ENCODE results near the gene CLDN7. TPM values are rescaled to one million over a fixed set of nuclear protein-coding genes. Genes with fewer than 3 reads are reported as not detected.

CLDN7 gene
- total and polyA plus RNA-seq, 10 donors, result 0.74 to 6.6 (median 2.7) TPM

DNA sequence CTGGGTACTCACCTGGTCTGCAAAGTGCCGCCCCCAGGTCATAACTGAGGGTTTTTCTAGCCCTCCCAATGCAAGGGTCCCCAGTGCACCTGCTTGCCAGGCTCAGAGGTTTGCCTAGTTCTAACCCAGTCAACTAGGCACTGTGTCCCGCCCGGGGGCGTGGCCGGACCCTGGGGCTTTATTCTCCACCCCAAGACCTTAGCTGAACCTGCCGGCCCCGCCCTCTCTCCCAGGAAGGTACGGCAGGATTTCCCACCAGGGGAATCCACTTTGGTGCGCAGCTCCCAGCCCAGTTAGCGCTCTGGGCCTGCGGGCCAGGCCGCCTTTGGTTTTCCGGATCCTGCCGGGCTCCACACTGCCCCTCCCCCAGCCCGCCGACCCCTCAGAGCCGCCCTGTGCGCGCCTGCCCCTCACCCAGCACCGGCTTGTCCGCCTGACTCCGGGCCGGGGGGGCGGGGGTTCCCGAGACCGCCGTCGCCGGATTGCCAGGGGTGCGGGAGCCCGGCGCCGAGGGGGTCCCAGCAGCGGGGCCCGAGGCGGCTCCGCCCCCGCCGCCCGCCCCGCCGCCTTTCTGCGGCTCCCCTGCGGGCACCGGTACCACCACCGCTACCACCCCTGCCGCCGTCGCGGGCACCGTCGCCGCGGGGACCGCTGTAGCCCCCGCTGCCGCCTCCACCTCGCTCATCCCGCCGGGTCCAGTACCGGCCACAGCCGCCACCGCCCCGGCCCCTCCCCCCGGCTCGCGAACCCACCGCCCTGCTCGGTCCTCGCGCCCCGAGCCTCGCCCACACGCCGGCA is 31.7 kb upstream of the CLDN7 start:
- TF ChIP-seq, protein P1, sequence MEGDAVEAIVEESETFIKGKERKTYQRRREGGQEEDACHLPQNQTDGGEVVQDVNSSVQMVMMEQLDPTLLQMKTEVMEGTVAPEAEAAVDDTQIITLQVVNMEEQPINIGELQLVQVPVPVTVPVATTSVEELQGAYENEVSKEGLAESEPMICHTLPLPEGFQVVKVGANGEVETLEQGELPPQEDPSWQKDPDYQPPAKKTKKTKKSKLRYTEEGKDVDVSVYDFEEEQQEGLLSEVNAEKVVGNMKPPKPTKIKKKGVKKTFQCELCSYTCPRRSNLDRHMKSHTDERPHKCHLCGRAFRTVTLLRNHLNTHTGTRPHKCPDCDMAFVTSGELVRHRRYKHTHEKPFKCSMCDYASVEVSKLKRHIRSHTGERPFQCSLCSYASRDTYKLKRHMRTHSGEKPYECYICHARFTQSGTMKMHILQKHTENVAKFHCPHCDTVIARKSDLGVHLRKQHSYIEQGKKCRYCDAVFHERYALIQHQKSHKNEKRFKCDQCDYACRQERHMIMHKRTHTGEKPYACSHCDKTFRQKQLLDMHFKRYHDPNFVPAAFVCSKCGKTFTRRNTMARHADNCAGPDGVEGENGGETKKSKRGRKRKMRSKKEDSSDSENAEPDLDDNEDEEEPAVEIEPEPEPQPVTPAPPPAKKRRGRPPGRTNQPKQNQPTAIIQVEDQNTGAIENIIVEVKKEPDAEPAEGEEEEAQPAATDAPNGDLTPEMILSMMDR (IDR thresholded peaks at IDR 0.05 in 8 of 11, conservative IDR thresholded peaks at IDR 0.05 in 3 of 11), result no peak
- no peak for TF ChIP-seq POLR2A (IDR thresholded peaks at IDR 0.05)
- TF ChIP-seq POLR2AphosphoS5 (IDR thresholded peaks at IDR 0.05), result no peak

DNA sequence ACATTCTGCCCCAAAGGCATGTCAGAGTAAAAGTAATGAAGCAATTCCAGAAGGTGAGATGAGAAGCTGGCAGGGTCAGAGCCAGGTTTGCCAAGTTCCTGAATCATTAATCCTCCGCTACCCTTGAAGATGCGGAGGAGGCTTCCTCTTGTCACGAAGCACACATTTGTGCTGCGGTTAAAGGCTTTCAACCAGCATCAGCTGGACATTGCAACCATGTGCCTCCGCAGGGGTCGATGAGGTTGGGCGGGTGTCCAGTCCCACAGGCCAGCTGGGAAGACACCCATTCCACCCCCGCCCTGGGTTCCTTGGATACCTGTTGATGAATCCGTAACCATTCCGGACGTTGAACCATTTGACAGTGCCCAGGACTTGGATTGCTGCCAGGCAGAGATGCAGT is 30.9 kb upstream of the CLDN7 start:
- TF ChIP-seq, protein P1 (IDR thresholded peaks at IDR 0.05 in 8 of 11, conservative IDR thresholded peaks at IDR 0.05 in 3 of 11), result no peak
- TF ChIP-seq POLR2AphosphoS5 (IDR thresholded peaks at IDR 0.05) (no peak), POLR2A (IDR thresholded peaks at IDR 0.05) (no peak)
- intact Hi-C loops (cut with DNase I; ENCODE audit: low total_unique reads), result loop anchor here (10.0 kb wide), 1 partner anchor 52 kb away; no protein-coding TSS in a partner anchor

More for the DNA sequence above, 31.7 kb upstream of the CLDN7 start:
- H3K9me3 ChIP-seq, result no peaks in the 10 kb centered on the region
- intact Hi-C loops (cut with DNase I; ENCODE audit: low total_unique reads), result loop anchor here (10.0 kb wide), 1 partner anchor 51 kb away; no protein-coding TSS in a partner anchor
- H3K27ac ChIP-seq, result no peak overlapping the region
- DNase-seq, result no peak
- H3K4me1 ChIP-seq, result peaks cover 17 to 40% (median 33%) of the 10 kb centered on the region in 6 donors
- peak overlapping the region in 7 of 8 donors; percentile 20 to 68 (median 38) for H3K4me3 ChIP-seq
- WGBS, 5 donors, result 4 to 10% (median 5%) methylated on average over 25 to 75 of the region's 75 CpGs
- no peaks in the 10 kb centered on the region for H3K36me3 ChIP-seq
- H3K27me3 ChIP-seq (replicated peaks in 1 of 7), result peaks cover 0 to 84% (median 38%) of the 10 kb centered on the region in 7 donors

GRCh38 chr17:7292729-7293128 is 30.5 kb upstream of the CLDN7 start:
- Histone ChIP-seq H3K27me3 (replicated peaks in 1 of 7) (peaks cover 0 to 93% (median 38%) of the 10 kb centered on the region in 7 donors), H3K4me3 (no peak overlapping the region), H3K9me3 (no peaks in the 10 kb centered on the region), H3K36me3 (no peaks in the 10 kb centered on the region), H3K4me1 (peaks cover 17 to 40% (median 33%) of the 10 kb centered on the region in 6 donors), H3K27ac (no peak overlapping the region)
- 35 to 42% (median 40%) methylated on average over 5 to 6 of the region's 6 CpGs for WGBS, 5 donors
- no peak for DNase-seq
- TF ChIP-seq, protein P1 (IDR thresholded peaks at IDR 0.05 in 8 of 11, conservative IDR thresholded peaks at IDR 0.05 in 3 of 11), result no peak
- TF ChIP-seq POLR2AphosphoS5 (IDR thresholded peaks at IDR 0.05) (no peak), POLR2A (IDR thresholded peaks at IDR 0.05) (no peak)
- intact Hi-C loops (cut with DNase I; ENCODE audit: low total_unique reads), result loop anchor here (10.0 kb wide), 1 partner anchor 52 kb away; no protein-coding TSS in a partner anchor

More for the DNA sequence above, 30.9 kb upstream of the CLDN7 start:
- H3K9me3 ChIP-seq, result no peaks in the 10 kb centered on the region
- H3K4me3 ChIP-seq, result no peak overlapping the region
- no peaks in the 10 kb centered on the region for H3K36me3 ChIP-seq
- WGBS, 5 donors, result 68 to 86% (median 85%) methylated on average over 9 to 11 of the region's 11 CpGs
- no peak overlapping the region for H3K27ac ChIP-seq
- DNase-seq, result no peak
- H3K4me1 ChIP-seq, result peaks cover 17 to 40% (median 33%) of the 10 kb centered on the region in 6 donors
- peaks cover 0 to 89% (median 38%) of the 10 kb centered on the region in 7 donors for H3K27me3 ChIP-seq (replicated peaks in 1 of 7)

- Histone ChIP-seq H3K9me3 (no peaks in the 10 kb centered on the region), H3K36me3 (no peaks in the 10 kb centered on the region), H3K4me1 (peaks cover 17 to 40% (median 33%) of the 10 kb centered on the region in 6 donors), H3K27me3 (replicated peaks in 1 of 7) (peaks cover 0 to 96% (median 38%) of the 10 kb centered on the region in 7 donors), H3K4me3 (no peak overlapping the region), H3K27ac (no peak overlapping the region)
- intact Hi-C loops (cut with DNase I; ENCODE audit: low total_unique reads), result loop anchor here (10.0 kb wide), 1 partner anchor 53 kb away; no protein-coding TSS in a partner anchor
- DNase-seq, result no peak
- TF ChIP-seq, protein P1 (IDR thresholded peaks at IDR 0.05 in 8 of 11, conservative IDR thresholded peaks at IDR 0.05 in 3 of 11), result no peak
- no peak for TF ChIP-seq POLR2A (IDR thresholded peaks at IDR 0.05)
- TF ChIP-seq POLR2AphosphoS5 (IDR thresholded peaks at IDR 0.05), result no peak
- 33 to 95% (median 83%) methylated on average over 1 to 2 of the region's 2 CpGs for WGBS, 5 donors
Measured at GRCh38 chr17:7292194-7292593, 29.9 kb upstream of the CLDN7 start.
